Stimulated activated CD8-positive, alpha-beta memory T cell treated with anti-CD3 and anti-CD28 coated beads, Interleukin-15, amount 100 ng/mL, for 1 hour (primary cell): ENCODE data around the gene CCDC112.
"Not testable (repeated sequence)": the region's sequence is repeated elsewhere in the genome, so short reads cannot be mapped to it uniquely, and the experiment has no call there.

Source experiments
- DNase-seq: peaks from one replicate; pipeline ENCODE4 v3.0.0-alpha.2; 2020; ENCODE audit warnings: low read depth

The CCDC112 gene, protein sequence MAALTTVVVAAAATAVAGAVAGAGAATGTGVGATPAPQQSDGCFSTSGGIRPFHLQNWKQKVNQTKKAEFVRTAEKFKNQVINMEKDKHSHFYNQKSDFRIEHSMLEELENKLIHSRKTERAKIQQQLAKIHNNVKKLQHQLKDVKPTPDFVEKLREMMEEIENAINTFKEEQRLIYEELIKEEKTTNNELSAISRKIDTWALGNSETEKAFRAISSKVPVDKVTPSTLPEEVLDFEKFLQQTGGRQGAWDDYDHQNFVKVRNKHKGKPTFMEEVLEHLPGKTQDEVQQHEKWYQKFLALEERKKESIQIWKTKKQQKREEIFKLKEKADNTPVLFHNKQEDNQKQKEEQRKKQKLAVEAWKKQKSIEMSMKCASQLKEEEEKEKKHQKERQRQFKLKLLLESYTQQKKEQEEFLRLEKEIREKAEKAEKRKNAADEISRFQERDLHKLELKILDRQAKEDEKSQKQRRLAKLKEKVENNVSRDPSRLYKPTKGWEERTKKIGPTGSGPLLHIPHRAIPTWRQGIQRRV

DNA sequence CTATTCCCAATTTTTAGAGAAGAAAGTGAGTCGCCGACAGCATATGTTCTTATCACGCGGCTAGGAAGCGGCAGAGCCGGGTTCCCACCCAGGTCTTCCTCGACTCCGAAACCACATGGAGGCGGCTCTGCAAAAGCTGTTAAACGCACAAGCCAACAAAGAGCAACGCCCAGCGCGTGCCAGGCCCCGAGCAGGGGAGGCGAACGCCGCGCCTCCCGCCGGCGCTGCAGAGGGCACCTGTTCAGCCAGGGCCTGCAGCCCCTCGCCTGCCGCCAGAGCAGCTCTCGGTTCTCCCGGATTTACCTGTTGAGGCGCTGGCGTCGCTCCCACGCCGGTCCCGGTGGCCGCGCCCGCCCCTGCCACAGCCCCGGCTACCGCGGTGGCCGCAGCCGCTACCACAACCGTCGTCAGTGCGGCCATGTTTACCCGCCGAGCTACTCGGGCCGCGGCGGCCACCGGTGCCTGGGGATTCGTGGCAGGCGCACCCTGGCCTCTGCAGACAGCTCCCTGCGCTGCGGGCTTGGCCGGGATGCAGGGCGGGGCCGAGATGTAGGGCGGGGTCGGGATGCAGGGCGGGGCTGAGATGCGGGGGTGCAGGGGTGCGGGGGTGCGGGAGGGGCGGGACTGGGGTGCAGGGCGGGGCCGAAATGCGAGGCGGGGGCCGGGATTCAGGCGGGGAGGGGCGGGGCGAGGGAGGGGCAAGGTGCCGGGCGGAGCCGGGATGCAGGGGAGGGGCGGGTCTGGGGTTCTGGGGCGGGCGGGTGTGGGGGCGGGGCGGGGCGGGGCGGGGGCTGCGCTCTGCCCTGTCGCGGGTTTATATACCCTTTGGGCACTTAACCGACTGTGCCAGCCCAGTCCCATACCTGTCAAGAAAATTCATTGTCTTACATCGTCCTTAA lies at the start of gene CCDC112:
CCDC112 (minus strand) TSS at position 531 of the 899 bp plus-strand sequence; CDS start at position 420, 111 bp downstream.
- DNase-seq: peak; percentile 53

DNA sequence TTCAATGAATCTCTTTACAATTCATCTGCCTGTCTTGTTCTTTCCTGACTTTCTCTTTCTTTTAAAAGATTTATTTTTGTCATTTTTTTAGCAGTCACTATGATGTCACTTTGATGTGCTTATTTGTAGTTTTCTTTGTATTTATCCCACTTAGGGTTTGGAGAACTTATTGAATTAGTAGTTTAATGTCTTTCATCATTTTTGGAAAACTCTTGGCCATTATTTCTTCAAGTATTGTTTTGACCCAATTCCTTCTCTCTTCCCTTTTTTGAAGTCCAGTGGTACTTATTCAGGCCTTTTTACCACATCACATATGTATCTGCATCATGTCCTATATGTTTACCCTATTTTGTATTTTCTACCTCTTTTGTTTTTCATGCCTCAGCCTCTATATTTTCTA lies 48.9 kb upstream of the CCDC112 start:
- no peak for DNase-seq

DNA sequence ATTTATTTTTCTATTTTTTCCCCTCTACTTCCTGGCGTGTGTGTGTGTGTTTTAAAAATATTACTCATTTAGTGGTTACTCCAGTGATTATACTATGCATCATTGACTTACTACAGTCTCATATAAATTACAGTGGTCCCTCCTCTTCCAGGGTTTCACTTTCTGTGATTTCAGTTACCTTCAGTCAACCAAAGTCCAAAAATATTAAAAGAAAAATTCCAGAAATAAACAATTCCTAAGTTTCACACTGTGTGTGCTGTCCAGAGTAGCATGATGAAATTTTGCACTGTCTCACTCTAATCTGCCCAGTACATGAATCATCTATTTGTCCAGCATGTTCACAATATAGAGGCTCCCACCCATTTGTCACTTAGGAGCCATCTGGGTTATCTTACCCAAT lies 47.4 kb upstream of the CCDC112 start:
- DNase-seq: no peak

DNA sequence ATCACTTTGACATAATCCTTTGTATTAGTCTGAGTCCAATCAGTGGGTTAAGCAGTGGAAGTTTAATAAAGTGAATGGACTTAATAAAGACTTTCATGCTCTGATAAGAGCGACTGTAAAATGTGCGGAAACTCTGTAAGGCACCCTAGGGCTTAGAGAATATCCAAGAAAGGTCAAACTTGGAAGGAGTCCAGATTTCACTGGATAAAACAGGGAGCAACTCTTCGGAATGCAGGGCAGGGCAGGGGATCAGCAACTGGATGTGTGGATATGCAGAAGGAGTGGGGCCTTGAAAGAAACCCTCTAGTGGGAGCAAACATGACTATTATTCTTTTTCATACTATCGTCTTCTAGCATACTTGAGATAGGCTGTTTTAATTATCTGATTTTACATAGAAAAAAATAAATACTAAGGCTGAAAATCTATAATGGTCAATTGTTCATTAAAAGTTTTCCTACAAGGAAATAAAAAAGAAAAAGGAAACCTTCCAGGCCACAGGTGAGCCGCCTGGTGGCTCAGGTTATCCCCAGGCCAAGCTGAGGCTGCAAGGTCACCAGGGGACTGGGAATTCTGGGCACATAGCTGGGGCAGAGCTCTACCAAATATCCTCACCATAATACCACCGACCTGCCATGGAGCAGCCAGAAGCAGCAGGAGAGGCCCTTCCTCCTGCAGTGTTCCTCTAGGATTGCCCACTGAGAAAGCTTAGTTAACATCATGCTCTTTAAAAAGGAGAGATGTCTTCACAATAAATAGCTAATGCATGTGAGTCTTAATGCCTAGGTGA lies 46.3 kb upstream of the CCDC112 start:
- DNase-seq: no peak

DNA sequence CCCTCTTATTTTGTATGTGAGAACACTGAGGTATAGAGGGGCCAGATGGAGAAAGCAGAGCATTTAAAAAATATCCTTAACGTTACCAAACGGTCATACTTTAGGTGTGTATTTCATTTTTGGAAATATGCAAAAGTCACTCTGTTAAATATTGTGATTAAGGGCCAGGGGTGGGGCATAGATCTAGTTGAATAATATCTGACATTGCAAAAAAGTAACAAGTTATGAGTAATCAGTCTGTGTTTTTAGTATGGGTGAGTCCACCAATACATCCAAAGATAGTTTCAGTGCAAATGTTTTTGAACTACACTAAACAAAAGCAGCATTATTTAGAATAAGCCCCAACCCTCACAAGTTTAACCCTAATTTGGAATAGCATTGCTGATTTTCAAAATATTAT lies 45.3 kb upstream of the CCDC112 start:
- no peak for DNase-seq

DNA sequence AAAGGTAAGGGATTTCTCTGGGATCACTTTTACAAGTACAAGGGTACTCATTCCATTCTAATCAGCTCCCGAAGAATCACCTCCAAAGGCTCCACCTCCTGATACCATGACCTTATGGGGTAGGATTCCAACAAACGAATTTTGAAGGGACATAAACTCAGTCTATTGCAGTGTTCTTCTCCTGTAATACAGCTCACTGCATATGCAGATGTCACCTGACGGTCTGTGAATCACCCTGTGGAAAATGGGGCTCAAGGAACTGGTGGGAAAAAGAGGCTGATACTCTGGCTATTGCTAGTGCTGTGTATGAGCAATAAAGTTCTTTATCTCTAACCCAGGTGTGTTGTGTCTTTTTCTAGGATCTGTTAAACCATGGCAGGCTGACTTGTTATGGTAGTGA lies 42.4 kb upstream of the CCDC112 start:
- no peak for DNase-seq

DNA sequence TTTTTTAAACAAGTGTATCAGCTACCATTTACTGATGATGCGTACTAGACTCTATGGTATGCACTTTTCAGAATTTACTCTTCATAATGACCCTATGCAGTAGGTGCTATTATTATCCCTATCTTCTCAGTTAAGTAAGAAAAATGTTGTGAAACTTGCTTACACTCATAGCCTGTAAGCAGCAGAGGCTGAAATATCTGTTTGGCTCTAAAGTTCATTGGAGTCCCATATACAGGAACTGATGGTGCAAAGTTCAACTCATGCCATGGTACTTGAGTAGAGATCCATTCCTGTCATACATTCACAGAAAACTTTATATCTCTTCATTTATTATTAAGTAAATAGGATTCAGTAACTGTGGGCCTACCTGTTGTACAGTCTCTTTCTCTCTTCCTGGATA lies 41.4 kb upstream of the CCDC112 start:
- DNase-seq: no peak

DNA sequence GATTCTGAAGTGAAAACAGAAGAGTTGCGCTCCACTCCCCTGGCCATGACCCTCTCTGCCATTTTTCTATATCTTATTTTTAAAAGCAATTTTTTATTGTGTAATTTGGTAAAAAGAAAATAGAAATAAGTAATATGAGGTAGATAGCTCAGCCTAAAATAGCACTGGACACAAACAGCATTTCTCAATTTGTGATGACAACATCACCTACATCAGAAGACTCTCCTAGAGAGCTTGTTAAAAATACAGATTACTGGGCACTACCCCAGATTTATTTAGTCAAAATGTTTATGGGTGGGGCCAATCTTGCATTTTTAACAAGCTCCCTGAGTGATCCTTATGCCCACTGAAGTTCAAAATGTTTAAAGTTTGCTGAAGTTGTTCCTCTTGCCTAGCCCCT lies 40.5 kb upstream of the CCDC112 start:
- DNase-seq: no peak

DNA sequence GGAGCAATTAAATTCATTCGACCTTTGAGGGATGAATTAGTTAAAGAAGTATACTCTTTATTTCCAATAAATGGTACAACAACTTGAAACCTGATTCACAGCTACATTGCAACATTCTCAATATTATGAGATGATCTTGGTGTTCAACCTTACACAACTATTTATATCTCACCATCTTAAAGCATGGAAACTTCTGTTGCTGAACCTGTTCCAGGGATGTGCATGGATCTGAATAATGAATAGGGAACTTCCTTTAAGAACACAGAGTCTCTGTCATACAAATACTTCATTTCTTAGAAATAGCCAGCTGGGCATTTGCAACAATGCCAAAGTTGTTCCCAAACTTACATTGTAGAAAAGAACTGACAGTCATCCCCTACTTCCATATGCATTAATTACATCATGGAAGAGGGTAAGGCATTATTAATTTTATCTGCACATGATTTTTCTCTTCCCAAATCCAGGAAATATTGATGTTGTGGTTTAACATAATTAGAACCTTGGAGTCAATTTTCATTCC lies 39.8 kb upstream of the CCDC112 start:
- no peak for DNase-seq

DNA sequence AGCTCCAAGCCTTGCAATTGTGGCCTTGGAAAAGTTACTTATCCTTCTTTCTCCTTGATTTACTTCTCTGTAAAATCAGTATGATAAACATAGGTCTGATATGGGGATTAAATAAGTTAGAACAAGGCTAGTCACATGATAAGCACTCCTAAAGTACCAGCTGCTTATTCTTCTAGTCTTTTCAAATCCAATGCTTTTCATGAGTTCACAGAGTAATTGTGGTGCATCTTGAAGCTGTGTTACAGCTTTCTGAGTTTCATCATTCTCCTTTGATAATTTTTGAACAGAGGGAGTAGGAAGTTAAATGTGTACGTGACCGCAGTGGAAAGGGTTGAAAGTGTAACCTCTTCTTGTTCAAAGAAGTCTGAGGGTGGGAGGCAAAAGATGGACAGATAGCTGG lies 38.8 kb upstream of the CCDC112 start:
- no peak for DNase-seq

DNA sequence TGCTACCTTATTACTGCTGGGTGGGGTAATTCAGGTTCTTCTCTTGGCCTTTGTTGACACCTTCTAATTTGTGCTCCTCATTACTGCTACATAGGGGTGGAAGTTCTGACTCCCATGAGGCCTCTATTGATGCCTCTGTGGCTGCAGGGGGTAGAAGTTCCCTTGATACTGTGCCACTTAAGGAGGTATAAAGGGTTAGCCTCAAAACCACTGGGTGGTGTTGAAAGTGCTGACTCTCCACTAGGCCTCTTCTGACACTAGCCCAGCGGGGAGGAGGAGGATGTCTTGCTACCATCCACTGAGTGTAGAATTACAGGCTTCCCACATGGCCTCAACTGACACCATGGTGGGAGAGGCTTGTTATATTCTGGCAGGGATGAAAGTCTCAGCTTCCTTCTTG lies 36.7 kb upstream of the CCDC112 start:
- no peak for DNase-seq

DNA sequence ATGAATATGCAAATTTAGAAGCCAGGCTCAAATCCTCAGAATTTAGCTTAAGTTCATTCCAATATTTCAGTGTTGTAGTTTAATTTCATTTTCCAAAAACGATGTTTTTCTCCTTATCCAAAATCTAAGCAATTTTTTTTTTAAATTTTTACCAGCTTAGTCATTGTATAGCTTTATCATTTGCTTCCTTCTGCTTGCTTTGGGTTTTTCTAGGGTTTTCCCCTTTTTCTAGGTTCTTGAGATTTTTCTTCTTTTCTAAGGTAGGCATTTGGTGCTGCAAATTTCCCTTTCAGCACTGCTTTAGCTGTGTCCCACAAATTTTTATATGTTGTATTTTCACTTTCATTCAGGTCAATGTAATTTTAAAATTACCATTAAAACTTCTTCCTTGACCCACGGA lies 34.4 kb upstream of the CCDC112 start:
- no peak for DNase-seq

DNA sequence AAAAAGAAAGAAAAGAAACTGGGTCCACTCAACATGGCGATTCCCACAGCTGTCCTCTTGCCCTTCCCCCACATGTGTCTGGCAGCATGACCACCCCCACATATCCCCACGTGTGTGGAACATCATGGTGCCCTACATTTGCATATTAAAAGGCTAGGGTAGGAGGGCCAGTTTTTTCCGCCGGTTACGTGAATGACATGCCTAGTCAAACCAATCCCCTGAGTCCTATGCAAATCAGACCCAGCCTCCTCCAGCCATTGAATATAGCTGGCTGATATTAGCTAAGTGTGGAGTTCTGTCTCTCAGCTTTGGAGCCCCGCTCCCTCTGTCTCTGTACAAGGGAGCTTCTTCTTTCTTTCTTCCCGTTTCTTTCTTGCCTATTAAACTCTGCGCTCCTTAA lies 33.0 kb upstream of the CCDC112 start:
- no peak for DNase-seq

DNA sequence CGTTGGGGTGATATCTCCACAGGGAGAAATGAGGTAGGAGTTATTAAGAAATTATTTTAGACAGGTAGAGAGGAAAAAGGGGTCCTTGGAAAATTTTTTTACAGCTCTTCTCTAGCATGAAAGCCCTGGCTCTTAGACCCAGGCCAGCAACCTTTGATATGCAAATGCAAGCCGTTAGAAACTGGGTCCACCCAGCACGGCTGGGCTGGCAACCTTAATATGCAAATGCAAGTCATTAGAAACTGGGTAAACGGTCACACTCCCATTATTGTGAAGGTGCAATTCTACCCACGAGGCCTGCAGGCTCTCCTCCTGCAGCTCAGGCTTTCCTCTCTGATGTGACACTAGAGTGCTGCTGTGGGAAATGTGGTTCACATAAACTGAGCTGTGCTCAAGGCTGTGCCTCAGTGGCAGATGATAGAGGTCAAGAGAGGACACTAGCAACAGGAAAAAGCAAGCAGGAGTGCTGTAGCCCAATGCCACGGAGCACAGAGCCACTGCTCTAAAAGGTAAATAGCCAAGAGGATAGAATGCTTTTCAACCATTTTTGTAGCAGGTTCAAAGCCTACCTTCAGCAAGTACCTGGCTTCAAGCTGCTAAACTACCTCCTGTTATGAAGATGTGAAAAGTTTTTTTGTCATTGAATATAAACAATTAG lies 32.3 kb upstream of the CCDC112 start:
- not testable (repeated sequence) for DNase-seq

DNA sequence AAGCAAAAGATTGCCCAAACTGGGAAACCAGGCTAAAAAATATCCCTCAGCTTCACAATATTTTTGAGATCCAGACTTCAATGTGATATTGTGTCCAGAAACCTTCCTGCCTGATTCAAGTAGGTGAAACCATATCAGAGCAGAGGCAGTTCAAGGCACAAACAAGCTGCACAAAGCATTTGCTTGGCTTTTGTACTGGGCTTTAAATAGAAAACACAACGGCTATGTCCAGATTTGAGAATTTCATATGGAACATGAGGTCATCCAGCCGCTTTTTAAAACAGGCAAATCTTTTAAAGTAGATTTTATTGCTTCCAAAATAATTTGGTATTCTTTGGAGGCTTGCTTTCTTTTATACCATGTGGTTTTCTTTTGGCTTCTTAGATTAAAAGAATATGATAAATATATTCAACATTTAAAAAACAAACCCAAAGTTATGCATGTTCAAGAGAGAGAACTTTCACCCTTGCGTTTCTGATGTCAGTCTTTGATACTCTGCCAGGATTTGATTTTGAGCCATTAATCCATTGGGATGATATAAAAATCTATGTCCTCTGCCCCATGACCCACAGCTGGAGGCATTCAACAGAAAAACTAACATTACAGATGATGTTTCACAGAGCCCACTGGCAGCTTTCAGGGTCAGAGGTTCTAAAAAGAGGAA lies 29.0 kb upstream of the CCDC112 start:
- no peak for DNase-seq

DNA sequence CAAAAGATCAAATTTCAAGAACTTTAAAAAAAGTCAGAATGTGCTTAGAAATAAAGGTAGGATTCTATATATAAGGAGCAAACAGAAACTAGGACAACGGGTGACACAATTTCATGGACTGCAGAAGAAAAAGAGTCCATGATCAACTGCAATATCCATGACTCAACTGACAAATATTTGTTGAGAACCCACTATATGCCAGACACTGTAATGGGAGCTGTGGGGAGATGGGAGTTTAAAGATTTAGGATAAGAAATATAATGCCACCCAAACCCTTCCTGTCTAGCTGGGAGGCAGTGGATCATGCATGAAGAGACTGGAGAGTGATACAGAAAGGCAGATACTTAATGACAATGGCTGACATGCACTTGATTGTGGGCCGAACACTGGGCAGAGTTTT lies 27.6 kb upstream of the CCDC112 start:
- no peak for DNase-seq

DNA sequence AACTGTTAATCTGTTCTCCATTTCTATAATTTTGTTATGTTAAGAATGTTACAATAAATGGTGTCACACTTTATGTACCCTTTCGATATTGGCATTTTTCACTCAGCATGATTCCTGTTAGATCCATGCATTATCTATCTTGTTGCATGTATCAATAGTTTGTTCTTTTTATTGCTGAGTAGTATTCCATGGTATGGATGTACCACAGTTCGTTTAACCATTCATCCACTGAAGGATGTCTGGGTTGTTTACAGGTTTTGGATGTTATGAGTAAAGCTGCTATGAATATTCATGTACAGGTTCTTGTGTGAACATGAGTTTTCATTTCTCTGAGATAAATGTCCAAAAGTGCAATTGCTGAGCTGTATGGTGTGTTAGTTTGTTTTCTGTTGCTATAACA lies 26.3 kb upstream of the CCDC112 start:
- no peak for DNase-seq

DNA sequence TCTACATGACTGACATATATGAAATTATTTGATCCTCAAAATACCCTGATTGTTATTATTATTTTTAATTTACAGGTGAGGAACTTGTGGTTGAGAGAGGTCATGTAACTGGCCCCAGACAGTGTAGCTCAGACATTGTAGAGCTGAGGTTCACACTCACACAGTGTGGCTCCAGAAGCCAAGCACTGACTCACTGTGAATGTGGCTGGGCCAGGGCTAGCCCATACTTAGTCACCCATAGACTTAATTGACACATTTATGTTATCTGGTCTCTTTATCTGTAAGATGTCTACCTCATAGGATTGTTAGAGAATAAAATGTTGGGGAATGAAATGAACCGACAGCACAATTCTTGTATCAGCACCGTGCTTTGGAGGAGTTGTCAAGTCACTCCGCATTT lies 24.9 kb upstream of the CCDC112 start:
- no peak for DNase-seq

DNA sequence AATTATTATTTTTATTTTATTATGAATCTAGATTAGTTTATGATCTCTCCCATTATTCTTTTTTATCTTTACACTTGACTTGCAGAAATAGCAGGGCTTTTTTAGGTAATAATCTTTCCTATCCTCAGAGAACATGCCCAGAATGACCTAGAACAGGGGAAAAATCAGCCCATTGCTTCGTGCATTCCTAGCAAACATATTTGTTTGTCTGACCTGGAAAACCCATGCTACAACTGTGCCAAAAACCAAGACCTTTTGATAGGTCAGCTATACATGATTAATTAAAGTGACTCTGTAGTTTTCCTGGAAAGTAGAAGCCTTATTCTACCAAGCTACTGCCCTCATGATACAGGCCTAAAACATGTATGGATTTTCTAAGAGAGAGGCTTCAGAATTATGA lies 24.1 kb upstream of the CCDC112 start:
- DNase-seq: no peak

DNA sequence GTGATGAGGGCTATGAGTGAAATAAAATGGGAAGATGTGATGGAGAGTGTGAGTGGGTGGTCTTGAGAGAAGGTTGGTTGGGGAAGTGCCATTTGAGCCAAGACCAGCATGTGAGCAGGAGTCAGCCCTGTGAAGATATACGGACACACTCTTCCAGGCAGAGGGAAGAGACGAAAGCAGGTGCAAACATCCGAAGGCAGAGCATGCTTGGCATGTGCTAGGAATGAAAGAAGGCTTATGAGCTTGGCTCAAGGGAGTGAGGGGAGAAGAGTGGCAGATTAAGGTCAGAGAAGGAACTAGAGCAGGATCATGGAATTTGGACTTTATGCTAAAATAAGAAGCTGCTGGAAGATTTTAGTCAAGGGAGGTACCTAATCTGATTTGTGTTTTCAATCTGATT lies 23.6 kb upstream of the CCDC112 start:
- no peak for DNase-seq

DNA sequence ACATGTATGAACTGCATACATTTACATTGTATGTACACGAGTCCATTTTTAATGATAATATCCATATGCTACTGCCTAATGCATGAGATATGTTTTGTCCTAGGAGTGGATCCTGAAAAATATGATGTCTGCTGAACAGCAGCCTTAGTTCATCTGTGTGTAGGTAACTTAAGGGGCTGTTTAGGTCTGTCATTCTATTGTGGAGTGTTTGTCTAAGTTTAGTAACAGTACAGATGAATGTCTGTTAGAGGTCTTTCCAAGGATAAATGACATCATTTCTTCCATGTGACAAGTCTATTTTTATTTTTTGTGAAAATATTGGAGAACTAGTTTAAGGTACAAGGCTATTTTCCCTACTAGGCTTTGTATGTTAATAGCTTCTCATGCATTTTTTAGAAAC lies 22.6 kb upstream of the CCDC112 start:
- no peak for DNase-seq
